IMR-90 (cell line): ENCODE data around the gene NDEL1. TPM values are rescaled to one million over a fixed set of nuclear protein-coding genes. Genes with fewer than 3 reads are reported as not detected.

ENCODE experiments used
- ATAC-seq: fragments of 200-7000 bp; cut with Tn5 transposase; 2 replicates; pipeline ENCODE4 v1.9.1; 2020; ENCODE audit warnings: low read depth, mild to moderate bottlenecking, moderate library complexity
- BruUV-seq: library from RNA; stranded (reverse); fragments of 400-500 nt; replicated peaks from 2 replicates; lab custom pipeline; 2021; lab: Mats Ljungman, UMichigan
- CTCF ChIA-PET: fragments of 300-600 bp; formaldehyde crosslinking; extraction: SDS; loops from one replicate; lab custom pipeline; 2021; ENCODE audit warnings: antibody characterized with exemption; lab: Yijun Ruan, JAX
- POLR2A ChIA-PET: fragments of 300-600 bp; sonication (Branson Sonifier 250); formaldehyde crosslinking; loops from one replicate; lab custom pipeline; 2022; ENCODE audit warnings: antibody characterized with exemption; ENCODE audit not compliant: unreplicated experiment; lab: Charles Lee
- DNase-seq: peaks from one replicate; pipeline ENCODE4 v3.0.0; 2013
- H2AFZ ChIP-seq: replicated peaks from 2 replicates; pipeline ENCODE3; 2013; ENCODE audit warnings: low read length, mild to moderate bottlenecking; ENCODE audit not compliant: poor library complexity
- H2AK5ac ChIP-seq: 2 replicates; pipeline ENCODE4 v1.6.1; 2013; ENCODE audit warnings: low read depth, low read length, inconsistent platforms
- H2AK9ac ChIP-seq: replicated peaks from 2 replicates; pipeline ENCODE3; 2013; ENCODE audit warnings: mild to moderate bottlenecking, low read depth, low read length, moderate library complexity; ENCODE audit not compliant: poor library complexity
- H2BK120ac ChIP-seq: 2 replicates; pipeline ENCODE4 v1.6.1; 2013; ENCODE audit warnings: low read depth, low read length, inconsistent platforms
- H2BK15ac ChIP-seq: 3 replicates; pipeline ENCODE4 v1.6.1; 2013; ENCODE audit warnings: low read depth, low read length, inconsistent platforms
- H2BK20ac ChIP-seq: 2 replicates; pipeline ENCODE4 v1.6.1; 2013; ENCODE audit warnings: low read depth, mild to moderate bottlenecking, inconsistent platforms, low read length, moderate library complexity
- H2BK5ac ChIP-seq: 2 replicates; pipeline ENCODE4 v1.6.1; 2013; ENCODE audit warnings: mild to moderate bottlenecking, low read depth, low read length, inconsistent platforms; ENCODE audit not compliant: poor library complexity, severe bottlenecking
- H3K14ac ChIP-seq: replicated peaks from 2 replicates; pipeline ENCODE4 v1.6.1; 2013; ENCODE audit warnings: low read depth, low read length, inconsistent platforms
- H3K18ac ChIP-seq: 2 replicates; pipeline ENCODE4 v1.6.1; 2013; ENCODE audit warnings: low read depth, low read length, control low read depth
- H3K23ac ChIP-seq: 2 replicates; pipeline ENCODE4 v1.6.1; 2013; ENCODE audit warnings: low read depth, low read length, inconsistent platforms
- H3K27ac ChIP-seq: 2 replicates; pipeline ENCODE4 v1.5.1; 2013; ENCODE audit warnings: mild to moderate bottlenecking, control low read depth, low read length; ENCODE audit not compliant: insufficient read depth
- H3K27me3 ChIP-seq: 2 replicates; pipeline ENCODE4 v1.6.1; 2013; ENCODE audit warnings: low read length; ENCODE audit not compliant: control insufficient read depth, insufficient read depth
- H3K36me3 ChIP-seq: 2 replicates; pipeline ENCODE4 v1.6.1; 2013; ENCODE audit warnings: low read length, mixed read lengths; ENCODE audit not compliant: control insufficient read depth, insufficient read depth
- H3K4ac ChIP-seq: 2 replicates; pipeline ENCODE4 v1.6.1; 2013; ENCODE audit warnings: low read depth, low read length, inconsistent platforms
- H3K4me1 ChIP-seq: 2 replicates; pipeline ENCODE4 v1.6.1; 2013; ENCODE audit warnings: low read length, mixed read lengths; ENCODE audit not compliant: control insufficient read depth, insufficient read depth
- H3K4me2 ChIP-seq: 2 replicates; pipeline ENCODE4 v1.6.1; 2013; ENCODE audit warnings: low read depth, mild to moderate bottlenecking, control low read depth, low read length, moderate library complexity
- H3K4me3 ChIP-seq: 2 replicates; pipeline ENCODE4 v1.5.1; 2013; ENCODE audit warnings: low read depth, mild to moderate bottlenecking, control low read depth, low read length, moderate library complexity; ENCODE audit not compliant: insufficient read depth
- H3K56ac ChIP-seq: 2 replicates; pipeline ENCODE4 v1.6.1; 2013; ENCODE audit warnings: low read length, inconsistent platforms; ENCODE audit not compliant: insufficient read depth; ENCODE audit errors: extremely low read depth
- H3K79me1 ChIP-seq, 2 experiments: 2 replicates each; pipeline ENCODE4 v1.6.1; 2013; ENCODE audit warnings: low read length in 2 of 2, inconsistent platforms in 1 of 2, low read depth in 1 of 2
- H3K9ac ChIP-seq: 2 replicates; pipeline ENCODE4 v1.6.1; 2013; ENCODE audit warnings: low read depth, low read length, control low read depth
- H3K9me1 ChIP-seq: 2 replicates; pipeline ENCODE4 v1.6.1; 2013; ENCODE audit warnings: low read length, inconsistent platforms; ENCODE audit not compliant: insufficient read depth
- H3K9me3 ChIP-seq: 2 replicates; pipeline ENCODE4 v1.6.1; 2013; ENCODE audit warnings: low read length; ENCODE audit not compliant: control insufficient read depth, insufficient read depth
- H4K20me1 ChIP-seq: 2 replicates; pipeline ENCODE4 v1.6.1; 2013; ENCODE audit warnings: low read length, inconsistent platforms; ENCODE audit not compliant: insufficient read depth
- H4K5ac ChIP-seq: 2 replicates; pipeline ENCODE4 v1.6.1; 2013; ENCODE audit warnings: mild to moderate bottlenecking, low read depth, low read length, control low read depth
- H4K8ac ChIP-seq, 2 experiments: 2 replicates each; pipeline ENCODE4 v1.6.1; 2013; ENCODE audit warnings: low read depth in 2 of 2, low read length in 2 of 2, control low read depth in 1 of 2, inconsistent platforms in 1 of 2
- H4K91ac ChIP-seq: 2 replicates; pipeline ENCODE4 v1.6.1; 2013; ENCODE audit warnings: low read depth, low read length, inconsistent platforms; ENCODE audit not compliant: insufficient read depth
- FOS ChIP-seq: fragments of 150-350 bp; IDR thresholded peaks from 2 replicates; pipeline ENCODE4 v1.6.1; 2016; ENCODE audit warnings: low read depth, low read length
- MAFK ChIP-seq: IDR thresholded peaks from 2 replicates; pipeline ENCODE4 v1.6.1; 2012; ENCODE audit warnings: low read depth, low read length, improper control_type of control experiment
- WGBS, 2 experiments: methylation state at CpG; one replicate each; pipeline versions ENCODE4 v1.1.5 to v1.1.7; 2013; ENCODE audit warnings: missing lambda C conversion rate in 2 of 2; ENCODE audit not compliant: insufficient read length in 1 of 2; ENCODE audit errors: extremely low coverage in 2 of 2; 5-methylcytosine and 5-hydroxymethylcytosine counted together
- dilution Hi-C: fragments of 300-500 bp; cut with HindIII; formaldehyde crosslinking; loops from one replicate; pipeline ENCODE4 v1.14.3; 2018; ENCODE audit warnings: low sequenced_read_pairs; ENCODE audit not compliant: unreplicated experiment
- in situ Hi-C: fragments of 300-500 bp; cut with MboI; formaldehyde crosslinking; loops from 3 replicates; pipeline ENCODE4 v1.14.3; 2019; ENCODE audit warnings: low sequenced_read_pairs, inconsistent platforms, mixed read lengths
- intact Hi-C: fragments of 100-400 bp; cut with micrococcal nuclease; formaldehyde crosslinking; loops from 2 replicates; pipeline ENCODE4 v1.10.0; 2022
- polyA plus RNA-seq, 3 experiments: library from polyadenylated mRNA; depleted of rRNA; stranded (reverse); fragments of >200 nt; gene quantifications; 2 replicates each; pipeline ENCODE4 v1.2.3, GENCODE V29; 2012; ENCODE audit warnings: low replicate concordance in 1 of 3
- total RNA-seq: library from RNA; depleted of rRNA; stranded (reverse); fragments of >200 nt; gene quantifications from 2 replicates; pipeline ENCODE4 v1.2.3, GENCODE V29; 2012

Gene NDEL1
- total and polyA plus RNA-seq, 2 of the 4 experiments (the other 2 are of a cell fraction): 28.9 to 95.6 TPM

GRCh38 chr17:8474826-8475225, 39.1 kb downstream of the NDEL1 start:
- 86% methylated on average over 7 of the region's 15 CpGs; no CpG with 5 or more reads in 1 of the 2 experiments for WGBS, 2 experiments
- BruUV-seq: TSS peak; percentile 92

More at GRCh38 chr17:8474826-8475225, 39.1 kb downstream of the NDEL1 start:
- Histone ChIP-seq H3K56ac (no peak overlapping the region), H3K79me1 (peaks cover 4 to 60% of the 10 kb centered on the region in 2 experiments; a peak in 3 of 4 replicates), H3K4me1 (peaks cover 3% of the 10 kb centered on the region), H3K27me3 (no peaks in the 10 kb centered on the region), H2BK20ac (no peak overlapping the region), H3K27ac (no peak overlapping the region), H3K36me3 (peaks cover 82% of the 10 kb centered on the region), H3K9ac (no peak overlapping the region), H3K14ac (no peak overlapping the region), H3K4me2 (no peak overlapping the region), H3K9me3 (no peaks in the 10 kb centered on the region), H4K5ac (no peak overlapping the region), H3K4ac (no peak overlapping the region), H3K9me1 (0 out of 2 replicates have a peak, but pooled peaks cover 5% of the 10 kb centered on the region), H2BK120ac (no peak overlapping the region), H4K91ac (no peak overlapping the region), H4K8ac (no peak overlapping the region), H2AK5ac (no peak overlapping the region), H2BK5ac (no peak overlapping the region), H3K18ac (no peak overlapping the region), H2BK15ac (no peak overlapping the region), H4K20me1 (peaks cover 41% of the 10 kb centered on the region), H2AFZ (no peak overlapping the region), H3K23ac (no peak overlapping the region), H2AK9ac (no peak overlapping the region), H3K4me3 (no peak overlapping the region)
- no peak for TF ChIP-seq FOS
- TF ChIP-seq MAFK: peak; percentile 80
- intact Hi-C loops (no loop called here), in situ Hi-C loops (no loop called here), dilution Hi-C loops (no loop called here)
- POLR2A ChIA-PET: no interaction called here
- CTCF ChIA-PET: no interaction called here
- DNase-seq (no peak), ATAC-seq (no peak)
